GM18858 (cell line): ENCODE measurements around the gene USP4.
A peak's percentile ranks its signal among the peaks of the same experiment; 100 is the strongest.
"Not testable (repeated sequence)": the region's sequence is repeated elsewhere in the genome, so short reads cannot be mapped to it uniquely, and the experiment has no call there.

Experiments used
- ATAC-seq: cut with Tn5 transposase; IDR thresholded peaks from one replicate; pipeline ENCODE4 v1.9.1; 2021; ENCODE audit not compliant: unreplicated experiment

USP4 gene

GRCh38 chr3:49352890-49353421 is 13.1 kb upstream of the USP4 start:
- no peak for ATAC-seq

- no peak for ATAC-seq
These were observed 12.4 kb upstream of the USP4 start for GRCh38 chr3:49352281-49352680.

GRCh38 chr3:49351521-49352011 is 11.7 kb upstream of the USP4 start:
- no peak for ATAC-seq

GRCh38 chr3:49349348-49350114 is 9.7 kb upstream of the USP4 start:
- no peak for ATAC-seq

GRCh38 chr3:49348361-49348760 is 8.5 kb upstream of the USP4 start:
- not testable (repeated sequence) for ATAC-seq

DNA sequence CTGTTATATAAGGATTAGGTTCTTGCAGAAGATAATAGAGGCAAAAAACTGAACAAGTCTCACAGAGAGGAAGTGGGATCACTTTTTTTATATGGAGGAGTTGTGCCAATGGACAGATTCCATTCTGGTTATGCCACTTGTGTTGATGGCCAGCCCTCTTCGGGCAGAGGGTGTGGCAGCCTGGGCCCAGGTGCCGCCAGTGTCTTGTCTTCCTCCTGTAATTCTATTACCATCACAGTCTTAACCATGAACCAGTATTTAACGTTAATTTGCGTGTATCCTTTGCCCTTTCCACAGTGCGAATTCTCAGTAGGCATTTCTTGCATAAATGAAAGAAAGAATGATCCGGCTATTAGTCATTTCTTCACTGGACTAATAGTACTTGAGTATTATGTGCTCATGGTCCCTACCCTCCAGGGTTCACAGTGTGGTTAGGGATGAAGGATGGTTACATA is 7.0 kb upstream of the USP4 start:
- ATAC-seq = no peak

DNA sequence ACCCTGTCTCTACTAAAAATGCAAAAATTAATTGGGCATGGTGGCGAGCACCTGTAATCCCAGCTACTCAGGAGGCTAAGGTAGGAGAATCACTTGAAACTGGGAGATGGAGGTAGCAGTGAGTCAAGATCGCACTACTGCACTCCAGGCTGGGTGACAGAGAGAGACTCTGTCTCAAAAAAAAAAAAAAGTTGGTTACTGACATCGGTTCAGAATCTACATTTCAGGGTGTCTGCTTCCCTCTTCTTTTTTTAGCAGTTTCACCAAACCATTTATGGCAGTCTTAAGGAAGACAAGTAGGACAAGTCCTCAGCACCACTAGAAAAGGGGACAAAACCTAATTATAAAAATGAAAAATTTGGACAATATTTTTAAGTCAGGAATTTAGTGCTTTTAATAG is 3.3 kb upstream of the USP4 start:
- no peak for ATAC-seq

GRCh38 chr3:49341996-49342395 is 2.1 kb upstream of the USP4 start:
- no peak for ATAC-seq

GRCh38 chr3:49339581-49339940 is 292 bp downstream of the USP4 start:
- peak; percentile 8 for ATAC-seq

- no peak for ATAC-seq
These were observed 5.8 kb downstream of the USP4 start for GRCh38 chr3:49333916-49334633.

- no peak for ATAC-seq
These were observed 6.8 kb downstream of the USP4 start for GRCh38 chr3:49333091-49333490.

GRCh38 chr3:49329186-49329585 is 10.7 kb downstream of the USP4 start:
- no peak for ATAC-seq

DNA sequence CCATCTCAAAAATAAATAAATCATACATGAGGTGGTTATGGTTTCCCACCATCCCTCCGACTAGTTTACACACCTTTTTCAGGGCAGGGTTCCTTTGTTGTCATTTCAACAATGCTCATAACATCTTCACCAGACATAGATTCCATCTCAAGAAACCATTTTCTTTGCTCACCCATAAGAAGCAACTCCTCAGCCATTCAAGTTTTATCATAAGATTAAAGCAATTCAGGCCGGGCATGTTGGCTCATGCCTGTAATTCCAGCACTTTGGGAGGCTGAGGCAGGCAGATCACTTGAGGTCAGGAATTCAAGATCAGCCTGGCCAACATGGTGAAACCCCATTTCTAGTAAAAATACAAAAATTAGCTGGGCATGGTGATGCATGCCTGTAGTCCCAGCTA is 11.5 kb downstream of the USP4 start:
- not testable (repeated sequence) for ATAC-seq

DNA sequence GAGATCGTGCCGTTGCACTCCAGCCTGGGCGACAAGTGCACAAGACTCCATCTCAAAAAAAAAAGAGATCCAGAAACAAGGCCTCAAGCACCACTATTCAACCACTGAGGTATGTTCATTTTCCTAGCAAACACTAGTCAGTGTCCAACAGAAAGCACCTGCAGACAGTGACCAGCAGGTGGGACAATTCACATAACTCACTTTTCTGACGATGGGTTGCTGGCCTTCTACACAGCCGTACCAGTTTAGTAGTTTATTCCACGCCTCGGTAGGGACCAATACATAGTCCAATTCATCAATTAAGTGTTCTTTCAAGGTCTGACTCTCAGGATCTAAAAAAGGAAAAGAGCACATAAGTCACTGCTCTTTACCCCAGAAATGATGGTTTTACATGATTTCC is 12.4 kb downstream of the USP4 start:
- ATAC-seq = no peak

DNA sequence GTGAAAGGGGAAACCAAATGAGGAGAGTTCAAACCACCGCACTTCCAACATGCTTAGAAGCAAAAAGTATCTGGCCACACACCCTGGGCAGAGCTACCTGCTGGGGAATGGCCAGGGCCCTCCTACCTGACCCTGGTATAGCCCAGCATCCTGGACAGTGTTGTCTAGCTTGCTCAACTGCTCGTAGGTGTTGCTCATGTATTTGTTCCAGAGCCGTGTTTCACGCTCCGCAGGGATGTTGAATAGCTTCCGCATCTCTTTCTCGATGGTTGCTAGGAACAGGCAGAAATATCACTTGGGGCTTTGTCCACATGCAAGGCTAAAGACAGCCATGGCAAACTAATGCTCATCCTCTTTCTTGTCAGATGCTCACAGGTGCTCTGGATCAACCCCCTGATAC is 15.1 kb downstream of the USP4 start:
- no peak for ATAC-seq

- ATAC-seq = no peak
These were observed 23.0 kb downstream of the USP4 start for GRCh38 chr3:49316696-49317457.

DNA sequence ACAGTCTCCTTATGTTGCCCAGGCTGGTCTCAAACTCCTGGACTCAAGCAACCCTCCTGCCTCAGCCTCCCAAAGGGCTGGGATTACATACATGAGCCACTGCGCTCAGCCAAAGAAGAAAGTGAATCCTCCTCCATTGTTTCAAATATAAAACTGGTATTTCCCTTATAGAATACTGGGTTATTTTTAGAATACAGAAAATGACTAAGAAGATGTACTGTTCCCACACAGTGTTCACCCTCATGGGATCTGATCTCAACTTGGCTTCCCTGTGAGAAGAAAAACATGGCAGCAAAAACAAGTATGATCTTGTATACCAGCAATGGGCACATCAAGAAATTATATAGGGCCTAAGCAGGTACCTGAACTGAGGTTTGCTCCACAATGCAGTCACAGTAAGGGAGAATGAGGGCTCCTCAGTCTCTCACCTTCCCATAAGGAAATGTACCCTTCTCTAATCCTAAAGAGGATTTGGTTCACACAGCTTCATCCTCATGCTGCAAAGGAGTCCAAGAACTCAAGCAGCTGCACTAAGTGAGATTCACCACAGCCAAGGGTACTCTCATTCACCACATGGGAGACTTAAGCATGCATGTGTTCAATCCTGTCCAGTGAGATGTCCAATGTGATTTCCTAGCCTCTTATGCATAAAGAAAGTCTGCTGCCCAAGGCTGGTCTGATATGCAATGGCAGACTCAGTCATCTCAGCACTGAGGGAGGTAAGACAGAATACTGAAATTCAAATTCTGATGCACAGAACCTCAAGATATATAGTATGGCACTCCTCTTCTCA is 25.8 kb downstream of the USP4 start:
- ATAC-seq = no peak

DNA sequence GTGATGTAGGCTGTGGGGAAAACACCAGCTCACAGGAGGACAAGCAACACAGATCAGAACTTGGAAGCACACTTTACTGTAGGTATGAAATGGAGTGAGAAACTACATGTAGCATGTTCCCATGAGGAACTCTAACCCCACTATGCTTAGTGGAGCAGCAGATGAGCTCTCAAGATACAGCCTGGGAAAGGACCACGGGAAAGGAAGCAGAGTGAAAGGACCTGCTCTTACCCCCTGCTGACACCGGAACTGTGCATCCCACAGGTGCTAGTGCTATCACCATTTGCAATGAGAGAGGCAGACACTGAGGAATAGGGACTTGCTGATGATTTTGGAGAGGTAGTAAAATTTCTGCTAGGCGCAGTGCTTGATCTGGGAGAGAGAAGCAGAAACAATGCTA is 28.6 kb downstream of the USP4 start:
- ATAC-seq = no peak

- no peak for ATAC-seq
These were observed 29.2 kb downstream of the USP4 start for GRCh38 chr3:49310677-49311076.

- no peak for ATAC-seq
These were observed 34.2 kb downstream of the USP4 start for GRCh38 chr3:49305608-49306007.

GRCh38 chr3:49302613-49303012 is 37.2 kb downstream of the USP4 start:
- ATAC-seq = no peak
